ENCODE results near the gene ZNF234.

ZNF234 gene

GRCh38 chr19:44141191-44142058, at the start of gene ZNF234:
Gene ZNF234, plus strand, starts transcription at chr19:44141554. Its CDS starts 3,079 bp downstream, at chr19:44144633.
- no peak for TF ChIP-seq CTCF (IDR thresholded peaks at IDR 0.05)

GRCh38 chr19:44092108-44092507, 49.2 kb upstream of the ZNF234 start:
- no peak for TF ChIP-seq CTCF (IDR thresholded peaks at IDR 0.05)

- TF ChIP-seq CTCF (IDR thresholded peaks at IDR 0.05): no peak
Measured at GRCh38 chr19:44093931-44094765, 47.2 kb upstream of the ZNF234 start, which contains the start of gene ZNF224. Gene ZNF224, plus strand, starts transcription at chr19:44094361. Its CDS starts 3,513 bp downstream, at chr19:44097874.

GRCh38 chr19:44107751-44108150, 33.6 kb upstream of the ZNF234 start:
- no peak for TF ChIP-seq CTCF (IDR thresholded peaks at IDR 0.05)

- TF ChIP-seq CTCF (IDR thresholded peaks at IDR 0.05): no peak
Measured at GRCh38 chr19:44109458-44109857, 31.9 kb upstream of the ZNF234 start.

GRCh38 chr19:44111910-44112463, 29.4 kb upstream of the ZNF234 start:
- no peak for TF ChIP-seq CTCF (IDR thresholded peaks at IDR 0.05)

- TF ChIP-seq CTCF (IDR thresholded peaks at IDR 0.05): no peak
Measured at GRCh38 chr19:44112802-44113137, 28.6 kb upstream of the ZNF234 start.
